ENCODE results near the gene FOXP2.

The FOXP2 gene

DNA sequence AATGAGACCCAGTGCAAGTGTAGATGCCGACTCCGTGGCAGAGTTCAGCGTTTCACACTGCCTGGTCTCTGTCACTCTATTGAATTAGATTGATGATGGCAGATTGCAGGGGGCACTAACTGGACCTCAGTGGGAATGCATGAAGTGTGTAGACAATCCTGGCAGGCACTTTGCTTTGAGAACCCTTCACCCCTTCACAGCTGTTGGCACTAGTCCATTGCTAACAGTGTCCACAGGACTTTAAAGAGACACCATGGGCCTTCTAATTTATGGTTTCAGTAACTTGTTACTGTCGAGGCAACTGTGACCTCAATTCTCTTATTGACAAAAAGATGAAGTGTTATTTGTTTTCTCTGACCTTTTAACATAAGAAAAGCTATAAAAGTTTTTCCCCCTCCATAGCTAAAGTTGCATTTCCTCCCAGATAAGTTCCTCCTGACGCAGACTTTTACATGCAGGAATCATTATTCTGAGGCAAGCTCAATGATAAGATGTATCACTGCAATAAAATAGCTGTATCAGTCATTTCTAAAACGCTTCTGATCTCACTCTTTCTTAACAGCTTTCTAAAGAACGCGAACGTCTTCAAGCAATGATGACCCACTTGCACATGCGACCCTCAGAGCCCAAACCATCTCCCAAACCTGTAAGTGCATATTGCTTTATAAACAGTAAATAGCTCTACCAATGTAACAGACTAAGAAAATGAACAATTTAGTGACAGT, 238.9 kb downstream of the FOXP2 start:
- DNase-seq (ENCODE audit: low read depth, low spot score), result no peak

DNA sequence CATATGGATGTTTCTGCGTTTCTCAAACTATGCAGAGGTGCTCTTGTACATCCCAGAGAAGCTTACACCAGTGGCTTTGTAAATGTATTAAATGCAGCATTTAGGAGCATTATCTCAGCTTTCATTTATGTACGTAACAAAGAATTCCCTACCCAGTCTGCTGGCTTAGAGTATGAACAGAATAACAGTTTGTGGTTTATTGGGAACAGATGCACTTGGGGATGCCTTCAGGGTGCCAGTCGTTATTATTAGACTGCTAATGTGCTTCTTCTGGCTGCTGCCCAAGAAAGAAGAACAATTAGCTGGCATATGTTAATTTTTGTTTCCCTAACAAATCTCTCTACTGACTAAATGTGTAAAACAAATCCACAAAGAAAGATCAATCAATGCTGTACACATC, 241.9 kb downstream of the FOXP2 start:
- DNase-seq (ENCODE audit: low read depth, low spot score), result no peak

GRCh38 chr7:114657279-114657678, 242.7 kb downstream of the FOXP2 start:
- DNase-seq (ENCODE audit: low read depth, low spot score), result no peak

DNA sequence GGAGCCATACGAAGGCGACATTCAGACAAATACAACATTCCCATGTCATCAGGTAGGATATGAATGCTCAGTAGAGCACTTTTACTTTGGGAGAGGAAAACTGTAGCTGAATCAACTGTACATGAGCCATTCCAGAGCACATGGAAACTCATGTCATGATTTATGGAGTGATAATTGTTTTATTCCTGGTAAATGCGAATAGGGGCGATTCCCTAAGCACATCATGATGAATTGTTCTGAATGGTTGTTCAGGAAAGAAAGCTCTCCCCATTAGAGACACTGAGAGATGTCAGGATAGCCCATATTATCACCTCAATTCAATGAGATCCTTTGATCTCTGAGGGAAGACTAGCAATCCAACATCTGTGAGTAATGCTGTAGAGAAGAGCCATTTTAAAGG, 243.6 kb downstream of the FOXP2 start:
- DNase-seq (ENCODE audit: low read depth, low spot score), result no peak

- DNase-seq (ENCODE audit: low read depth, low spot score), result no peak
Observed at GRCh38 chr7:114659409-114660125, 245.0 kb downstream of the FOXP2 start.

GRCh38 chr7:114660126-114660486, 245.5 kb downstream of the FOXP2 start:
- DNase-seq (ENCODE audit: low read depth, low spot score), result no peak

DNA sequence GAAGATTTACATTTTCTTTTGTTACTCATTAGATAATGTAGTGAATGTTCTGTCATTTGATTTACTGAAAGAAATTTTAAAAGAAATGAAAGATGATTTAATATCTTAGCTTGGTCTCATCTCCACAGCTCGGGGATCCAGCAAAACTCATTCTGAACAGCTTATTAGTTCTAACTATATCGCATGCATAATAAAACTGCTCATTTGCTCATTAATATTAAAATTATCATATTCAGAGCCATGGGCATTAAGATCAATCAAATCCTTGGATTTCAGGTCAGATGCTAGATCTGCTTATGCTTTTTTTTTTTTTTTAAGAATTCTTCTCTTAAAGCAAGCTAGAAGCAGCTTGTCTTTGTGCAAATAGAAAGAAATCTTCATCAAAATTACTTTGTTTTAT, 246.1 kb downstream of the FOXP2 start:
- no peak for DNase-seq (ENCODE audit: low read depth, low spot score)

DNA sequence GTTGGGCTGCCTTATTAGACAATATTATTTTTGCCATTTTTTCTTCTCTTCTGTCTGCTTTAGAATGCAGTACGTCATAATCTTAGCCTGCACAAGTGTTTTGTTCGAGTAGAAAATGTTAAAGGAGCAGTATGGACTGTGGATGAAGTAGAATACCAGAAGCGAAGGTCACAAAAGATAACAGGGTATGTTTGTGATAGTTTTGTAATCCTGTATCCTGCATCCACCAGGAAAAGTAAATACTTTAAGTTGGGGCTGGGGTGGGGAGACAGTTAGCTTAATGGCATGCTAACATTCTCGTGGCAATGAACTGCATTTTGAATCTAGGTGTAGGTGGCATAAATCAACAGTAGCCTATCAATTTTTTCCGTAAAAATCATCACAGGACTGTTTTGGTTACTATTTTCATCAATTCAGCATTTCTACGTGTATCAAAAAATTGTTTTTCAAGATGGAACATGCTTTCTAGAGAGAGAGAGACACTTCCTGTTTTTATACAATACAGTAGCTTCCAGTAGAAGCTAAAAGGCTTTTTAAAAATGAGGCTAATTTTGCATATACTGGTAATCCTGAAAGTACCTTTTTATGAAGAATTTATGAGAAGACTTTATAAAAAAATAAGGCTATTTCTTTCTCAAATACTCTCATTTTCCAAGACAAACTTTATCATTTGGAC, 247.5 kb downstream of the FOXP2 start:
- DNase-seq (ENCODE audit: low read depth, low spot score), result no peak

DNA sequence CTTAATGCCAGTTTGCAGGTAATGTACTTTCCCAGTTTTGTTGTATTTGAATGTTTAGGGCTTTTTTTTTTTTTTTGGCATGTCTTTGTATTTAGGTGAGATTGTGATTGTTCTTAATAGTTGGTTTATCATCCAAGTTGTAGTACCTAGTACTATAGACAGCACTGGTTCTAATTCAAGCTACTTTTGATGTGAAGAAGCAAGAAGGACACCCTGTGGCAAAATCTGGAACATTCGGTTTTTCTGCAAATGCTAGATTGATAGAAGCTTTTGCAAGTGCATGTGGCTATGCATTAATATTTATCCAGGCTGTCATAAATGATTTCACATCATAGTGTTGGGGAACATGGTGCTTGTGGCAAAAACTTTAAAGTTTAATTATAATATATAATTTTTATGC, 248.9 kb downstream of the FOXP2 start:
- no peak for DNase-seq (ENCODE audit: low read depth, low spot score)

GRCh38 chr7:114670676-114671075, 256.1 kb downstream of the FOXP2 start:
- DNase-seq (ENCODE audit: low read depth, low spot score), result no peak

DNA sequence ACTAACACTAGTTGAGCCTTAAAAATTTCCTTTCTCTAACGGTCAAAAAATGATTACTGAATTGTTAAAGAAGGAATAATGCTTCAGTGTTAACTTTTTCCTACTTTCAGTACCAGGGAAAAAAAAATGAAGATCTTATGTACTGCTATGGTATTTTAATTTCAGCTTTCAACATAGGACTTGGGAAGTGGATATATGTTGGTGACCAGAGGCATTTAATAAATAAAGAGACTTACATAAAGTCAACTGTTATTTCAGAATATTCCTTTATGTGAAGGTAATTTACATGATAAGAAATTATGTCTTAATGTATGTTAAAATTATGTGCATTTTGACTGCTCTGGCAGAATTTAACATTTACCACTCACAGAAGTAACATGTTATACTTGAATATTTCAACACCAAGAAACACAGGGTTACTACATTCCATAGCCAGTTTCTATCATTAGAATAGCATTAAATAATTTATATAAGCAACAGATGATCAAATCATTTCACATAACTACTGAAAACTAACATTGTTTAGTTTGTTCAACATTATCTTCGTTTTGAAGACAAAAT, 257.0 kb downstream of the FOXP2 start:
- DNase-seq (ENCODE audit: low read depth, low spot score), result no peak

- no peak for DNase-seq (ENCODE audit: low read depth, low spot score)
Observed at GRCh38 chr7:114678116-114678515, 263.5 kb downstream of the FOXP2 start.

DNA sequence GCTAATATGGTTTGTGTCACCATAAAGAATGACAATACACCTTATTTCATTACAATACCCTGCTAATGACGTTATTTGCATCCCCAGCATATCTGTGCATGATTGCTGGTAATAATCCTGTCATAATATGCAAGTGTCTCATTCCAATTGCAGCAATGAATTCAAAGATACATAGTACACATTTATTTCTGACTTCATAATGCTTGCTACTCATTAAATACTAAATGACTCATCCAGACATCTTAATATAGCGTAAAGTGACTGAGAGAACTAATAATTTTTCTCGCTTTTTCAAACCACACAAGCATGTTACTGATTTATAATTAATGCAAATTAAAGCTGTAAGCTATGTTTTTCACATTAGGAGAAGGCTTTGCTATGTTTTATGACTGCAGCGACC, 272.6 kb downstream of the FOXP2 start:
- DNase-seq (ENCODE audit: low read depth, low spot score), result no peak

GRCh38 chr7:114688443-114689055, 273.9 kb downstream of the FOXP2 start:
- no peak for DNase-seq (ENCODE audit: low read depth, low spot score)

DNA sequence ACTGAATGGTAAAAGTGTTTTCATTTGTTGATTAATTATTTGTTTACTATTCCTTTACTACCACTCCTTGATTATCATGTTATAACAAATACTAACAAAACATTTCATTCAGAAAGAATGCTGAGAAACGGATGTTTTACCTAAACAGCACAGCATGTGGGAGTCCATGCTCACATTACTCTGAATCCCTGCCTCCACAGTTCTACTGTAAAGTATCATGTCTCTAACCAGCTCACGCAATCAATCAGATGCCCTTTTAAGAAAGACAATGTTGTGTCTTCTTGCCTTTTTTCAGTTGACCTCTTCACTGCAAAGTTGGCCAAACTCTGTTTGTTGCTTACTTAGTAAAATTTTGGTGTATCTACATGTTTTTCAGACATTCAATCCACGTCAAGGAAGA, 274.8 kb downstream of the FOXP2 start:
- no peak for DNase-seq (ENCODE audit: low read depth, low spot score)

DNA sequence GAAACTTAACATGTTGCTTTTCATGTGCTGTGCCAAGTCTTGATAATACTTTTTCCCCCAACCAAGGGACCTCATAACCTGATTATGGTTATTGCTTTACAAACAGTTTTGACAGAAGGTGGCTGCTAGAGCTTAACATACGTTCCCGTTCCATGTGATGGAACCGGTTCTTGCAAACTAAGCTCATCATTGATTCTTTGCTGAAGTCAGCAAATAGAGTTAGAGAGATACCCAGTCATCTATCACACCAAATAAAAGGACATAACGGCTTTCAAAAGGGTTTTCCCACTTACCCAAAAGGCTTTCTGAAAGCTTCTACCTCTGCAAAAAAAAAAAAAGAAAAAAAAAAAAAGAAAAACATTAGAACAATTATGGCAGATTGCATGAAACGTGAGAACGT, 277.0 kb downstream of the FOXP2 start:
- no peak for DNase-seq (ENCODE audit: low read depth, low spot score)

DNA sequence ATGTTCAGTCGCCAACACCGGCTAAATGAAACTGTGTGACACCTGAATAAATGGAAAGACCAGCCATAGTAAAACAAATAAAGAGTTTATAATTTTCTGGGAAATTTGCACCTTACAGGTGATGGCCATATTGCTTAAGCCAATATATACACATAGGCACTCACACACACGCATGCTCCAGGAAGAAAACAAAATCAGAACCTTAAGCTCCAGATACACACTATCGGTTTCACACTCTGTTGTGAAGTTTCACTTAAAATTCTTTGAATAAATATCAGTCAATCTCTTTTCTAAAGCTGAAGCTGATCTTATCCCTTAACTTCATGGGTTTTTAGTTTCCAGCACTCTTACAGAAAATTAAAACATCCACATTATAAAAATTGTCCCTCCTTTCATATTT, 280.6 kb downstream of the FOXP2 start:
- DNase-seq (ENCODE audit: low read depth, low spot score), result no peak

- no peak for DNase-seq (ENCODE audit: low read depth, low spot score)
Observed at GRCh38 chr7:114700247-114700928, 285.8 kb downstream of the FOXP2 start.

- DNase-seq (ENCODE audit: low read depth, low spot score), result no peak
Observed at GRCh38 chr7:114703677-114704076, 289.1 kb downstream of the FOXP2 start.

GRCh38 chr7:114708646-114709045, 294.0 kb downstream of the FOXP2 start:
- peak; percentile 50 for DNase-seq (ENCODE audit: low read depth, low spot score)

DNA sequence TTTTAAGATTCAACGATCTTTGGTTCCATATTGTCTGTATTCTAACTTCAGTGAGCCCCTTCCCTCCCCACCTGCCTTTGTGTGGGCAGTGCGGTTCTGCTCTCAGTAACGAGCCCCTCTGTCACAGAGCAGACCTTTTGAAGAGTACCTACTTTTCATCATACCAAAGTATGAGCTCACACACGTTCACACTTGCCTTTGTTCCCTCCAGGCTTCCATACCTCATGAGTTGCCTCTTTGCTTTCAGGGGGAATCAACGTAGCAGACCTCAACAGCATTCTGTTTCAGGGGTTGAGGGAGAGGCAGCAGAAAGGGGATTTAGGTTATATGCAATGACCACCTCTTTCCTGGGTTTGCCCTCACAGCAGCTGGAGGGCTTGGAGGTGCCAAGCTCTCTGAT, 295.9 kb downstream of the FOXP2 start:
- DNase-seq (ENCODE audit: low read depth, low spot score), result no peak

GRCh38 chr7:114711241-114711640, 296.6 kb downstream of the FOXP2 start:
- DNase-seq (ENCODE audit: low read depth, low spot score), result no peak

Measured in ELF-1 (cell line).